HG03135 (cell line): ENCODE measurements around the gene ACLY.
"Not testable (repeated sequence)": the region's sequence is repeated elsewhere in the genome, so short reads cannot be mapped to it uniquely, and the experiment has no call there.

Experiments used
- ATAC-seq: cut with Tn5 transposase; IDR thresholded peaks from one replicate; pipeline ENCODE4 v1.9.1; 2021; ENCODE audit warnings: mild to moderate bottlenecking, moderate library complexity; ENCODE audit not compliant: unreplicated experiment

The ACLY gene

GRCh38 chr17:41941168-41941567, 22.4 kb upstream of the ACLY start:
- no peak for ATAC-seq

DNA sequence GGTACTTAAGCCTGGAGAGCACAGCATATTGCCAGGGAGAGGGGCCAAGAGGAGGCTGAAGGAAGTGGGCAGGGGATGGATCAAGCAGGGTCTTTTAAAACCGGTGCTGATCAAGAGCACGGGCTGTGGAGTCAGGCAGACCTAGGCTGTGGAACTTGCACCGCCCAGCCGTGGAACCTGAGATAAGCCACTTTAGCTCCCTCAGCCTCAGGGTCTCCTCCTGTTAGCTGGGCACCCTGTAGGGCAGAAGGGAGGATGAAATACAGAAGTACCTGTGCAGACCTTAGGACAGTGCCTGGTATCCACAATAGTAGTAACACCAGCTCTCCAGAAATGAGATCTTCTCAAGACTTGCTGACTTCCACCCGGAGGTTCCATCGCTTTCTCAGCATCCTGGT, 20.9 kb upstream of the ACLY start:
- ATAC-seq = no peak

GRCh38 chr17:41939044-41939692, 20.4 kb upstream of the ACLY start:
- no peak for ATAC-seq

DNA sequence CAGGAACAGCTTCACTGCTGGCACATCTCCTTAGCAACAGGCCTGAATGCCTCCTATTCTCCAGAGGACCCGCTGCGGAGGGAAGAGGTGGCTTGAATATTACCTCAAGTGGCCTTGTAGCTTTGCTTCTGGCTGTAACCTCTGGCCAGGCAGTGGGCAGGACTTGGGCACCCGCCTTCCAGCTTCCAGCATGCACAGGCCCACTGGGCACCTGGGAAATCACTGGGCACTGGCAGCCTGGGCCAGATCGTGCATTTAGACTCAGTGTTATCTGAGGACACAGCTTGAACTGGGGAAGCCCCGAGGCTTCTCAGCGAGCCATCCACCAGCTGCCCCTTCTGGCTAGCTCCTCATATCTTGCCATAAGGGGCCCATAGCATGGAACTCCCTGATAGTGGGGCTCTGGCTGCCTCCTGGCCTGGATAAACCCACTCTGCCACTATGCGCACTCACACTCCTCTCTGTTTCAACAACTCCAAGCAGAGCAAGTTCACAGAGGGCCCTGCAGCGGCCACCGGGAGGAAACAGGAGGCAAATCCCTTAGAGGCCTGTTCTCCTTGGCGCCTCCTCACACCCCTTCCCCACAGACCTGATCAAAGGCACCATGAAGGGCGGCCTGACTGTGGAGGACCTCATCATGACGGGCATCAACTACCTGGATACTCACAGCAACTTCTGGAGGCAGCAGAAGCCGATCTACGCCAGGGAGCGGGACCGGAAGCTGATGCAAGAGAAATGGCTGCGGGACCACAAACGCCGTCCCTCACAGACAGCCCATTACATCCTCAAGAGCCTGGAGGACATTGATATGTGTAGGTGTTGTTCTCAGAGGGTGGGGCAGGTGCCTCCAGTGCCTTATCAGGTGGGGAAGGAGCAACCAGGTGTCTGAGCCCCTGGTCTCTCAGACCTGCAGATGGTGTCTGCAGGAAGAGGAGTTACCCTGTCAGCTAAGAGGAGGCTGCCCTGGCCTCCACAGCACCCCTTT, 19.5 kb upstream of the ACLY start:
- ATAC-seq = no peak

- ATAC-seq = no peak
Measured at GRCh38 chr17:41935641-41936040, 16.9 kb upstream of the ACLY start.

GRCh38 chr17:41932816-41933389, 14.2 kb upstream of the ACLY start:
- no peak for ATAC-seq

- ATAC-seq = not testable (repeated sequence)
Measured at GRCh38 chr17:41931715-41932114, 13.0 kb upstream of the ACLY start.

DNA sequence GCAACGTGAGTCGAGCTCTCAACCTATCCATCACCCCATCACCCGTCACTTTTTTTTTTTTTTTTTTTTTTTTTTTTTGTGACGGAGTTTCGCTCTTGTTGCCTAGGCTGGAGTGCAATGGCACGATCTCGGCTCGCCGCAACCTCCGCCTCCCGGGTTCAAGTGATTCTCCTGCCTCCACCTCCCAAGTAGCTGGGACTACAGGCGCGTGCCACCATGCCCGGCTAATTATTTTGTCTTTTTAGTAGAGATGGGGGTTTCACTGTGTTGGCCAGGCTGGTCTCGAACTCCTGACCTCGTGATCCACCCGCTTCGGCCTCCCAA, 12.0 kb upstream of the ACLY start:
- peak; percentile 45 for ATAC-seq

- peak; percentile 91 for ATAC-seq
Measured at GRCh38 chr17:41930009-41930832, 11.5 kb upstream of the ACLY start, which contains the start of gene ODAD4. Gene ODAD4, plus strand, starts transcription at chr17:41930617. Its CDS starts 107 bp downstream, at chr17:41930724.

- no peak for ATAC-seq
Measured at GRCh38 chr17:41928693-41929251, 10.0 kb upstream of the ACLY start.

DNA sequence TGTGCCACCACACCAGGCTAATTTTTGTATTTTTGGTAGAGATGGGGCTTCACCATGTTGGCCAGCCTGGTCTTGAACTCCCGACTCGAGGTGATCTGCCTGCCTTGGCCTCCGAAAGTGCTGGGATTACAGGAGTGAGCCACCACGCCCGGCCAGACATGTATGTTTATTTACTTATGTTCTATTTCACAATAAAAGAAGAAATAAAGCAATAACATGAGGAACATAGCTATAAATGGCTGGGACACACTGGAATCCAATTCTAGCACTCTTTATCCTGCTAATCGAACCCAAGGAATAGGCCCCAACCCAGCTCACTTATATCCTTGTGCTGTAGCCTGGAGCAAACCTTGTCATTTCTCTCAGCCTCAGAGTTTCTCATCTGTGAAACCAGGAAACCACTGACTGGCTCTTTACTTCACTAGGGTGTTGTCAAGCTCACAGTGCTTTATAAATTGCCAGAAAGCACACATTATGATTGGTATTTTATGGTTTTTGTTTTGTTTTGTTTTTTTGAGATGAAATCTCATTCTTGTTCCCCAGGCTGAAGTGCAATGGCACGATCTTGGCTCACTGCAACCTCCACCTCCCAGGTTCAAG, 7.3 kb upstream of the ACLY start:
- ATAC-seq = no peak

GRCh38 chr17:41920580-41920955, 1.8 kb upstream of the ACLY start:
- no peak for ATAC-seq

DNA sequence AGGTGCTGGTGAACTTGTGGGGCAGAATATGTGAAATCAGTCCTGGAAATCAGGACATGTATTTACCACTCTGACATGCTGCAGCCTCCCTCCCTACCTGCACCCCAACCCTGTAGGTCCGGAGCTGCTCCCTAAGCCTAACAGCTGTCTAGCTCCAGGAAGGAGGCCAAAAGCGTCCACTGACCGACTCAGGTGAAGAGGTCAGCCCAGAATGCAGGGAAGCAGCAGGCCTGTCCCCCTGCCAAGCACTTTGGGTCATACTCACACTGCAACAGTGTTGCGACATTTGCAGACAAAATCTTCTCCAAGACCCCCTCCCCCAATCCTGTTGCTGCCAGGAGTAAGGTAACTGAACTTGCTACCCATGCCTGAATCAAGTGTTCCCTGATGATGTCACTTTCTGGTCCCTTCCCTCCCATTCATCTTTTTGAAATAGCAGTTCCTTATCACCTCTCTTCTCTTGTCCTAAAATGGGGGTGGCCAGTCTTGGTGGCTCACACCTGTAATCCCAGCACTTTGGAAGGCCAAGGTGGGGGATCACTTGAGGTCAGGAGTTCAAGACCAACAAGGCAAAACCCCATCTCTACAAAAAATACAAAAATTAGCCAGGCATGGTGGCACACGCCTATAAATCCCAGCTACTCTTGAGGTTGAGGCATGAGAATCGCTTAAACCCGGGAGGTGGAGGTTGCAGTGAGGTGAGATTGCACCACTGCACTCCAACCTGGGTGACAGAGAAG, 1.3 kb upstream of the ACLY start:
- ATAC-seq = no peak

GRCh38 chr17:41919165-41919817, 540 bp upstream of the ACLY start:
- ATAC-seq = peak; percentile 5

- ATAC-seq = peak; percentile 8
Measured at GRCh38 chr17:41917679-41918313, 955 bp downstream of the ACLY start.

DNA sequence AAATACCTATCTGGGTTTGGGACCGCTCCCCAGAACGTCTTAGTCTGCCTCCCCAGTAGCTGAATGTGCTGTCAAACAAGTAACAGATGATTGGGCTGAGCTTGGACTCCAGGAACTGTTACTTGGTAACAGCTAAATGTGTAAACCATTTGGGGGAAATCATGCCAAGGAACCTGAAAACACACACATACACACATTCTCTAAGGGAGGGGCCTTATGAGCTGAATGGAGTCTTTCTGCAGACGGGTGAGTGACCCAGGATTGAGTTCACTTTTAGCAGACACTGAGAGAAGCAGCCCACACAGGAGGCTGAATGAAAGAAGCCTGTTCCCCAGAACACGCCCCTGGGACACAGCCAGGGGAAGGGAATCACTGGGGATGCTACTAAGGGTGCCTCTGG, 1.6 kb downstream of the ACLY start:
- no peak for ATAC-seq

DNA sequence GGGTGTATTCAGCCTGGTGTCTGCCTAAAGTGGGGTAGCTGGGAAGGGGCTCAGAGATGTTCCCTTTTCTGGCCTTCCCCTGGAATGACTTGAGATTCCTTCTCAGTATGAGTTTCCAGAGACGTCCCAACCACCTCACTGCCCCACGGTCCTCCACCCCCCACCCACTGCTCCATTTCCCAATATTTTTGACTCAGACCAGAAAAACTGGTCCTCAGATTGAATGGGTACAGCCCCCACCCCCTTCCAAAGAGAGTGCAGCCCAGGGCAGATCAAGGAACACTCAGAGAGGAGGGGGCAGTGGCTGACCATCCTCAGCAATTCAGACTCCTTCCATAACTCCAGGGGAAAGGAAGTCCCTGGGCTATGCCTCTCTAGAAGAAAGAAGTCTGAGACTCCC, 3.2 kb downstream of the ACLY start:
- ATAC-seq = no peak

DNA sequence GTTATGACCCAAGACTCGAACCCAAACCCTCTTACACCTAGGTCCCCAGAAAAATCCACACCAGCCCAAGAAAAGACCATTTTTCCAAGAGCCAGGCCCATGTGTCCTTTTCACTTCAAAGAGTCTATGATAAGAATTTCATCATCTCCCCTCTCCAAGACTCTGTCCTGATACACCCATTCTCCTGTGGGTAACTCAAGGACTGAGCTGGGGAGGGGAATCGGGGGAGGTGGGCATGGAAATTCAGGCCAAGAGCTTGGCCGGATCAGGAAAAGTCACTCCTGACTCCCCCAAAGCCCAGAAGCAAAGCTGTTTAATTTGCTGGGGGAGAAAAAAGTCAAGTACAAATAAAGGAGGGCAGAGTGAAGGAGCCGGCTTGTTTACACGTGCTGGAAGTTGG, 3.7 kb downstream of the ACLY start:
- no peak for ATAC-seq

GRCh38 chr17:41914358-41914766, 4.4 kb downstream of the ACLY start:
- no peak for ATAC-seq
